Pancreas (tissue), 10 donors: Measurements from ENCODE around the gene USP17L5. TPM values are rescaled to one million over a fixed set of nuclear protein-coding genes. Genes with fewer than 3 reads are reported as not detected.
"Not testable (repeated sequence)": the region's sequence is repeated elsewhere in the genome, so short reads cannot be mapped to it uniquely, and the experiment has no call there.

Experiments
- ATAC-seq, 4 donors: fragments of 200-7000 bp; cut with Tn5 transposase; one replicate each; pipeline versions ENCODE4 v1.8.0 to v1.9.1; 2020; ENCODE audit warnings: mild to moderate bottlenecking in 4 of 4, moderate library complexity in 4 of 4
- DNase-seq, 6 donors: peaks; one replicate each; pipeline ENCODE4 v3.0.0-alpha.2; 2020
- FAIRE-seq: peaks from 2 replicates; lab custom pipeline; 2012; peaks lifted over from hg19 to GRCh38; lab: Jason Lieb, UNC
- H3K27ac ChIP-seq, 4 donors: fragments of 200-600 bp; sonication (generic); 1 replicate in 3 of 4; 2 replicates in 1 of 4; pipeline versions ENCODE4 v1.5.0 to v1.8.0; 2020
- H3K27me3 ChIP-seq, 4 donors: fragments of 200-600 bp; one replicate each; pipeline ENCODE4 v1.8.0; 2021
- H3K36me3 ChIP-seq, 3 donors: fragments of 200-600 bp; sonication (generic) in 1 of 3; one replicate each; pipeline versions ENCODE4 v1.5.0 to v1.8.0; 2020 to 2021
- H3K4me1 ChIP-seq, 3 donors: fragments of 200-600 bp; one replicate each; pipeline ENCODE4 v1.8.0; 2021
- H3K4me3 ChIP-seq, 4 donors: fragments of 200-600 bp; sonication (generic) in 2 of 4; one replicate each; pipeline versions ENCODE4 v1.5.0 to v1.8.0; 2020 to 2021
- H3K9me3 ChIP-seq, 4 donors: fragments of 200-600 bp; one replicate each; pipeline ENCODE4 v1.8.0; 2021
- WGBS, 2 donors: extraction: QIAGEN DNeasy Blood & Tissue Kit; methylation state at CpG; one replicate each; pipeline ENCODE4 v1.1.7; 2013; 5-methylcytosine and 5-hydroxymethylcytosine counted together
- intact Hi-C, 3 donors: fragments of 100-400 bp; cut with DNase I; formaldehyde crosslinking; loops; one replicate each; pipeline versions ENCODE4 v1.11.1 to v1.14.2; 2022
- polyA plus RNA-seq, 2 donors: library from polyadenylated mRNA; stranded (reverse); fragments of 200-250 nt; gene quantifications; one replicate each; pipeline ENCODE4 v1.2.3, GENCODE V29; 2013
- total RNA-seq, 6 donors: library from RNA; stranded (reverse); fragmentation: NEBNext Ultra II Directional in 4 of 6; extraction: Animal tissue kit (Norgen Biotek cat#: 25700) in 4 of 6; gene quantifications; one replicate each; pipeline versions ENCODE4 v1.2.1 to v1.2.4, GENCODE V29; 2021 to 2023
- donor health status: healthy with polysubstance abuse.
- donor health status: DM: no; HTN: no; CAD: no; lungs with moderate emphysema.
- donor health status: DM: no; HTN: no; CAD: no.
- donor health status: control.
- donor health status: control.
- donor health status: Bipolar disorder and iron deficiency.
- donor health status: DM: yes; HTN: yes; CAD: no.
- donor health status: DM: no; HTN: no; CAD: no.
- donor health status: DM: no; HTN: no; CAD: no.
- donor health status: DM: yes; HTN: yes; CAD: no.

The USP17L5 gene, protein sequence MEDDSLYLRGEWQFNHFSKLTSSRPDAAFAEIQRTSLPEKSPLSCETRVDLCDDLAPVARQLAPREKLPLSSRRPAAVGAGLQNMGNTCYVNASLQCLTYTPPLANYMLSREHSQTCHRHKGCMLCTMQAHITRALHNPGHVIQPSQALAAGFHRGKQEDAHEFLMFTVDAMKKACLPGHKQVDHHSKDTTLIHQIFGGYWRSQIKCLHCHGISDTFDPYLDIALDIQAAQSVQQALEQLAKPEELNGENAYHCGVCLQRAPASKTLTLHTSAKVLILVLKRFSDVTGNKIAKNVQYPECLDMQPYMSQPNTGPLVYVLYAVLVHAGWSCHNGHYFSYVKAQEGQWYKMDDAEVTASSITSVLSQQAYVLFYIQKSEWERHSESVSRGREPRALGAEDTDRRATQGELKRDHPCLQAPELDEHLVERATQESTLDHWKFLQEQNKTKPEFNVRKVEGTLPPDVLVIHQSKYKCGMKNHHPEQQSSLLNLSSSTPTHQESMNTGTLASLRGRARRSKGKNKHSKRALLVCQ
- total RNA-seq (not detected), polyA plus RNA-seq (not detected)

DNA sequence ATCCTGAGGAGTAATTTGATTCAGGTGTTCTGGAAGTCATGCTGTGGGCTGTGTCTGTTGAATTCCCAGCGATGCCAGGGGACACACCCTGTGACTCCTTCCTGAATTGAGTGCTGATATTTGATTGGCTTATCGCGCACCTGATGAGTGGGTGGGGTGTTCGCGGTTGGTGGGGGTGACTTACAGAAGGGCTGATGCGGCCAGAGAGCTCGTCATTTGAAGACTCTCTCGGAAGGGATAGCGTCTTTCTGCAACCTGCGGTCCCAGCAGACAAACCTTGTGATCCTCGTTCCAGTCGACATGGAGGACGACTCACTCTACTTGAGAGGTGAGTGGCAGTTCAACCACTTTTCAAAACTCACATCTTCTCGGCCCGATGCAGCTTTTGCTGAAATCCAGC, at the start of gene USP17L5:
Gene USP17L5 (plus strand): TSS at position 301 of the 400 bp plus-strand sequence. CDS start 0 bp downstream, at position 301.
- ATAC-seq, H3K4me3 ChIP-seq, H3K4me1 ChIP-seq, H3K9me3 ChIP-seq, H3K36me3 ChIP-seq, H3K27me3 ChIP-seq, DNase-seq, FAIRE-seq, intact Hi-C loops, H3K27ac ChIP-seq: not testable (repeated sequence)
- WGBS, 2 donors, result no CpG with 5 or more reads among the region's 15 CpGs

DNA sequence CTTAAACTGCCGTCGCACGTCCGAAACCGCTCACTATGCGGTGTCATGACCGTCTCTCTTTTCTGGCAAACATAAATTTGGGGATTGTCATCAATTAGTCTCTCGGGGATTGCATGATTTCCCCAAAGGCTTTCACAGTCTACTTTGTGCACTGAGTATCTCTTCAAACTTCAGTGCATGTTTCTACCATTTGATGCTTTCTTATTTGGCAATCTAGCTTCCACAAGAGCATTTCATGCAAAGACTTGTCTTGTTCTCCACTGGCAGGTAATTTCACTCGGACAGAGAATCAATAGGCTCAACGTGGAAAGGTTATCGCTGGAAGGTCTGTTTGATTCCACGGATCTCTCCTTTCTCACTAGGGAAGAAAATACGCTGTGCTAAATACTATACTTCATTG, 15.0 kb upstream of the USP17L5 start:
- H3K4me3 ChIP-seq, DNase-seq, FAIRE-seq, intact Hi-C loops, H3K27ac ChIP-seq, ATAC-seq, H3K27me3 ChIP-seq, H3K9me3 ChIP-seq, H3K4me1 ChIP-seq, H3K36me3 ChIP-seq: not testable (repeated sequence)
- WGBS, 2 donors, result 39 to 59% methylated on average over 1 of the region's 13 CpGs

DNA sequence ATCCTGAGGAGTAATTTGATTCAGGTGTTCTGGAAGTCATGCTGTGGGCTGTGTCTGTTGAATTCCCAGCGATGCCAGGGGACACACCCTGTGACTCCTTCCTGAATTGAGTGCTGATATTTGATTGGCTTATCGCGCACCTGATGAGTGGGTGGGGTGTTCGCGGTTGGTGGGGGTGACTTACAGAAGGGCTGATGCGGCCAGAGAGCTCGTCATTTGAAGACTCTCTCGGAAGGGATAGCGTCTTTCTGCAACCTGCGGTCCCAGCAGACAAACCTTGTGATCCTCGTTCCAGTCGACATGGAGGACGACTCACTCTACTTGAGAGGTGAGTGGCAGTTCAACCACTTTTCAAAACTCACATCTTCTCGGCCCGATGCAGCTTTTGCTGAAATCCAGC, 14.3 kb upstream of the USP17L5 start, which contains the start of gene USP17L24:
Gene USP17L24 (plus strand): TSS at position 301 of the 400 bp plus-strand sequence. CDS start 0 bp downstream, at position 301.
- H3K27me3 ChIP-seq, H3K36me3 ChIP-seq, H3K27ac ChIP-seq, ATAC-seq, H3K9me3 ChIP-seq, H3K4me1 ChIP-seq, intact Hi-C loops, FAIRE-seq, DNase-seq, H3K4me3 ChIP-seq: not testable (repeated sequence)
- WGBS, 2 donors, result no CpG with 5 or more reads among the region's 15 CpGs

DNA sequence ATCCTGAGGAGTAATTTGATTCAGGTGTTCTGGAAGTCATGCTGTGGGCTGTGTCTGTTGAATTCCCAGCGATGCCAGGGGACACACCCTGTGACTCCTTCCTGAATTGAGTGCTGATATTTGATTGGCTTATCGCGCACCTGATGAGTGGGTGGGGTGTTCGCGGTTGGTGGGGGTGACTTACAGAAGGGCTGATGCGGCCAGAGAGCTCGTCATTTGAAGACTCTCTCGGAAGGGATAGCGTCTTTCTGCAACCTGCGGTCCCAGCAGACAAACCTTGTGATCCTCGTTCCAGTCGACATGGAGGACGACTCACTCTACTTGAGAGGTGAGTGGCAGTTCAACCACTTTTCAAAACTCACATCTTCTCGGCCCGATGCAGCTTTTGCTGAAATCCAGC, 9.6 kb upstream of the USP17L5 start, which contains the start of gene USP17L25:
Gene USP17L25 (plus strand): TSS at position 301 of the 400 bp plus-strand sequence. CDS start 0 bp downstream, at position 301.
- DNase-seq, intact Hi-C loops, H3K4me1 ChIP-seq, H3K4me3 ChIP-seq, ATAC-seq, H3K27me3 ChIP-seq, H3K9me3 ChIP-seq, FAIRE-seq, H3K36me3 ChIP-seq, H3K27ac ChIP-seq: not testable (repeated sequence)
- no CpG with 5 or more reads among the region's 15 CpGs for WGBS, 2 donors

DNA sequence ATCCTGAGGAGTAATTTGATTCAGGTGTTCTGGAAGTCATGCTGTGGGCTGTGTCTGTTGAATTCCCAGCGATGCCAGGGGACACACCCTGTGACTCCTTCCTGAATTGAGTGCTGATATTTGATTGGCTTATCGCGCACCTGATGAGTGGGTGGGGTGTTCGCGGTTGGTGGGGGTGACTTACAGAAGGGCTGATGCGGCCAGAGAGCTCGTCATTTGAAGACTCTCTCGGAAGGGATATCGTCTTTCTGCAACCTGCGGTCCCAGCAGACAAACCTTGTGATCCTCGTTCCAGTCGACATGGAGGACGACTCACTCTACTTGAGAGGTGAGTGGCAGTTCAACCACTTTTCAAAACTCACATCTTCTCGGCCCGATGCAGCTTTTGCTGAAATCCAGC, 4.8 kb upstream of the USP17L5 start, which contains the start of gene USP17L26:
Gene USP17L26 (plus strand): TSS at position 301 of the 400 bp plus-strand sequence. CDS start 0 bp downstream, at position 301.
- H3K36me3 ChIP-seq, H3K4me1 ChIP-seq, H3K9me3 ChIP-seq, FAIRE-seq, intact Hi-C loops, H3K27me3 ChIP-seq, DNase-seq, ATAC-seq, H3K4me3 ChIP-seq, H3K27ac ChIP-seq: not testable (repeated sequence)
- WGBS, 2 donors, result 74% methylated on average over 10 of the region's 15 CpGs; no CpG with 5 or more reads in 1 of the 2 donors

DNA sequence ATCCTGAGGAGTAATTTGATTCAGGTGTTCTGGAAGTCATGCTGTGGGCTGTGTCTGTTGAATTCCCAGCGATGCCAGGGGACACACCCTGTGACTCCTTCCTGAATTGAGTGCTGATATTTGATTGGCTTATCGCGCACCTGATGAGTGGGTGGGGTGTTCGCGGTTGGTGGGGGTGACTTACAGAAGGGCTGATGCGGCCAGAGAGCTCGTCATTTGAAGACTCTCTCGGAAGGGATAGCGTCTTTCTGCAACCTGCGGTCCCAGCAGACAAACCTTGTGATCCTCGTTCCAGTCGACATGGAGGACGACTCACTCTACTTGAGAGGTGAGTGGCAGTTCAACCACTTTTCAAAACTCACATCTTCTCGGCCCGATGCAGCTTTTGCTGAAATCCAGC, 4.6 kb downstream of the USP17L5 start, which contains the start of gene USP17L27:
Gene USP17L27 (plus strand): TSS at position 301 of the 400 bp plus-strand sequence. CDS start 0 bp downstream, at position 301.
- H3K4me1 ChIP-seq, FAIRE-seq: not testable (repeated sequence)
- no CpG with 5 or more reads among the region's 15 CpGs for WGBS, 2 donors

DNA sequence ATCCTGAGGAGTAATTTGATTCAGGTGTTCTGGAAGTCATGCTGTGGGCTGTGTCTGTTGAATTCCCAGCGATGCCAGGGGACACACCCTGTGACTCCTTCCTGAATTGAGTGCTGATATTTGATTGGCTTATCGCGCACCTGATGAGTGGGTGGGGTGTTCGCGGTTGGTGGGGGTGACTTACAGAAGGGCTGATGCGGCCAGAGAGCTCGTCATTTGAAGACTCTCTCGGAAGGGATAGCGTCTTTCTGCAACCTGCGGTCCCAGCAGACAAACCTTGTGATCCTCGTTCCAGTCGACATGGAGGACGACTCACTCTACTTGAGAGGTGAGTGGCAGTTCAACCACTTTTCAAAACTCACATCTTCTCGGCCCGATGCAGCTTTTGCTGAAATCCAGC, 9.4 kb downstream of the USP17L5 start, which contains the start of gene USP17L28:
Gene USP17L28 (plus strand): TSS at position 301 of the 400 bp plus-strand sequence. CDS start 0 bp downstream, at position 301.
- H3K4me1 ChIP-seq, H3K36me3 ChIP-seq, DNase-seq, H3K27ac ChIP-seq, H3K27me3 ChIP-seq, FAIRE-seq, H3K9me3 ChIP-seq, intact Hi-C loops, H3K4me3 ChIP-seq, ATAC-seq: not testable (repeated sequence)
- WGBS, 2 donors, result no CpG with 5 or more reads among the region's 15 CpGs

More for the DNA sequence above, 4.6 kb downstream of the USP17L5 start, which contains the start of gene USP17L27:
- H3K36me3 ChIP-seq, intact Hi-C loops, H3K9me3 ChIP-seq, H3K4me3 ChIP-seq, H3K27ac ChIP-seq, H3K27me3 ChIP-seq, ATAC-seq, DNase-seq: not testable (repeated sequence)

DNA sequence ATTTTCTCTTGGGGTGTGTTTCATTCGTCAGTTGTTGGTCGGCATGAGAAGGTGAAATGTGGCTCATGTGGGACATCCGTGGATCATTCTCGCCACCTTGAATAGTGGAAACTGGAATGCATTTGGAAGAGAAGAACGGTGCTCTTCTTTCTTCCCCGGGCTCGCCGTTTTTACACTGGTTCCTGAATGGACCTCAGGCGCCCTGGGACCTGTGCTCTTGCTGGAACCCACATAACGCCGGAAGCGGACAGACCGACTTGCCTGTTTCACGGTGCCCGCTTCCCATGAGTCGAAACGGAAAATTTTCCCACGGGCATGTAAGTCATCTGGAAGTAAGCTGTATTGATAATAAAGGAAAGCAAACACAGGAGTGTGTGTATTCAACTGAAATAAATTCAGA, 11.7 kb downstream of the USP17L5 start:
- H3K4me1 ChIP-seq, H3K27me3 ChIP-seq, DNase-seq, H3K27ac ChIP-seq, H3K9me3 ChIP-seq, FAIRE-seq, ATAC-seq, intact Hi-C loops, H3K36me3 ChIP-seq, H3K4me3 ChIP-seq: not testable (repeated sequence)
- 81% methylated on average over 13 of the region's 18 CpGs; no CpG with 5 or more reads in 1 of the 2 donors for WGBS, 2 donors

DNA sequence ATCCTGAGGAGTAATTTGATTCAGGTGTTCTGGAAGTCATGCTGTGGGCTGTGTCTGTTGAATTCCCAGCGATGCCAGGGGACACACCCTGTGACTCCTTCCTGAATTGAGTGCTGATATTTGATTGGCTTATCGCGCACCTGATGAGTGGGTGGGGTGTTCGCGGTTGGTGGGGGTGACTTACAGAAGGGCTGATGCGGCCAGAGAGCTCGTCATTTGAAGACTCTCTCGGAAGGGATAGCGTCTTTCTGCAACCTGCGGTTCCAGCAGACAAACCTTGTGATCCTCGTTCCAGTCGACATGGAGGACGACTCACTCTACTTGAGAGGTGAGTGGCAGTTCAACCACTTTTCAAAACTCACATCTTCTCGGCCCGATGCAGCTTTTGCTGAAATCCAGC, 14.1 kb downstream of the USP17L5 start, which contains the start of gene USP17L29:
Gene USP17L29 (plus strand): TSS at position 301 of the 400 bp plus-strand sequence. CDS start 0 bp downstream, at position 301.
- ATAC-seq, H3K27me3 ChIP-seq, H3K27ac ChIP-seq, H3K4me1 ChIP-seq, H3K36me3 ChIP-seq, DNase-seq, H3K9me3 ChIP-seq, intact Hi-C loops, H3K4me3 ChIP-seq, FAIRE-seq: not testable (repeated sequence)
- no CpG with 5 or more reads among the region's 15 CpGs for WGBS, 2 donors

DNA sequence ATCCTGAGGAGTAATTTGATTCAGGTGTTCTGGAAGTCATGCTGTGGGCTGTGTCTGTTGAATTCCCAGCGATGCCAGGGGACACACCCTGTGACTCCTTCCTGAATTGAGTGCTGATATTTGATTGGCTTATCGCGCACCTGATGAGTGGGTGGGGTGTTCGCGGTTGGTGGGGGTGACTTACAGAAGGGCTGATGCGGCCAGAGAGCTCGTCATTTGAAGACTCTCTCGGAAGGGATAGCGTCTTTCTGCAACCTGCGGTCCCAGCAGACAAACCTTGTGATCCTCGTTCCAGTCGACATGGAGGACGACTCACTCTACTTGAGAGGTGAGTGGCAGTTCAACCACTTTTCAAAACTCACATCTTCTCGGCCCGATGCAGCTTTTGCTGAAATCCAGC, 23.6 kb downstream of the USP17L5 start, which contains the start of gene USP17L30:
Gene USP17L30 (plus strand): TSS at position 301 of the 400 bp plus-strand sequence. CDS start 0 bp downstream, at position 301.
- H3K4me1 ChIP-seq, H3K27me3 ChIP-seq, H3K27ac ChIP-seq, intact Hi-C loops, H3K9me3 ChIP-seq, DNase-seq, H3K36me3 ChIP-seq, FAIRE-seq, ATAC-seq, H3K4me3 ChIP-seq: not testable (repeated sequence)
- WGBS, 2 donors, result no CpG with 5 or more reads among the region's 15 CpGs

DNA sequence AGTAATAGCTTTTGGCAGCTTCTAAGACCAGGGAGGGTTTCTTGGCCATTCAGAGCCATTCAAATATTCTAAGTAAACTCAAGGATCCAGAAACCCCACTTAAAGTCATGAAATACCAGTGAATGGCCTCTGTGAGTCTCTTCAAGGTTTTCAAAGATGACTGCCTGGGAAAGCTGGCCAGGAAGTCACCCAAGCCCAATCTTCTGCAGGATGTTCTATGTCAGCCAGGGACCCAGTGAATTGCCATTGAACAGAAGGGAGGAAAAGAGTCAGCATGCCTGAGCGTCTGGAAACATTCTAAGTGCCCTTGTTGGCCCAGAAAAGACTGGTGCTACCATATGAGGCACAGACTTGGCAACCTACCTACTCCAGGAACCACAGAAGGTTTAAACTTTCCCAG, 40.7 kb downstream of the USP17L5 start:
- H3K27me3 ChIP-seq, FAIRE-seq, H3K4me3 ChIP-seq, ATAC-seq, H3K36me3 ChIP-seq, DNase-seq, H3K9me3 ChIP-seq, intact Hi-C loops, H3K27ac ChIP-seq, H3K4me1 ChIP-seq: not testable (repeated sequence)
- 56 to 70% methylated on average over 1 of the region's 1 CpG for WGBS, 2 donors
